HG02870 (cell line): ENCODE measurements around the gene RNF130.
"Not testable (repeated sequence)": the region's sequence is repeated elsewhere in the genome, so short reads cannot be mapped to it uniquely, and the experiment has no call there.

ENCODE experiments used
- ATAC-seq: cut with Tn5 transposase; IDR thresholded peaks from one replicate; pipeline ENCODE4 v1.9.1; 2021; ENCODE audit warnings: mild to moderate bottlenecking, moderate library complexity; ENCODE audit not compliant: unreplicated experiment

Gene RNF130

DNA sequence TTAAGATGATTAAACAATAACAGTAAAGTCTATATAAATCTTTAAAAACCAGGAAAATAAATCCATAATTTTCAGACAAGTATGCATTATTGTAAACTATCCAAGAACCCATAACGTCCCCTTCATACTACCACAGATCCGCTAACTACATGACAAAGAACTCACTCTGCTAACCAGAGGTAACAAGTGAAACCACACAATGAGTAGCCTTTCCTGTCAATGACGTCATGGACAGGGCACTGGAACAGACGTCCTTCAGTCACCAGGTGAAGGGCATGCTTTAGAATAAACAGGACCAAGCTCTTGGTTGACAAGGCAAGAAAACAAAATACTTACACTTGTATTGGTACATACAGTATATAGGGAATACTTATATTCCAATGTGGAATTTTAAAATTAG lies 45.2 kb downstream of the RNF130 start:
- no peak for ATAC-seq

DNA sequence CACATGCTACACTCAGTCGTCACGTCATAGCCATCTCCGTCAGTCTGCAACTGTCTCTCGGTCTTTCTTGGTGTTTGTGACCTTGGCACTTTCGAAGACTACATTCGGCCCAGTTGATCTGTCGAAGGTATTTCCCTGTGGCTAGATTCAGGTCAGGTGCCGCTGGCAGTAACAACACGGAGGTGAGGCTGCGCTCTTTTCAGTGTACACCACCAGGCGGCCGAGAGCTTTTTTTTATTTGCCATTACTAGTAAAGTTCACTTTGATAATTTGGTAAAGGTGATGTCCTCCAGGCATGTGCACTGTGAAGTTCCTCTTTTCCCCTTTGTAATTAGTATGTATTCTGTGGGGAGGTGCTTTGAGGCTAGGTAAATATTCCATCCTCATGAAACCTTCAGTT lies 49.7 kb downstream of the RNF130 start:
- ATAC-seq, result no peak

DNA sequence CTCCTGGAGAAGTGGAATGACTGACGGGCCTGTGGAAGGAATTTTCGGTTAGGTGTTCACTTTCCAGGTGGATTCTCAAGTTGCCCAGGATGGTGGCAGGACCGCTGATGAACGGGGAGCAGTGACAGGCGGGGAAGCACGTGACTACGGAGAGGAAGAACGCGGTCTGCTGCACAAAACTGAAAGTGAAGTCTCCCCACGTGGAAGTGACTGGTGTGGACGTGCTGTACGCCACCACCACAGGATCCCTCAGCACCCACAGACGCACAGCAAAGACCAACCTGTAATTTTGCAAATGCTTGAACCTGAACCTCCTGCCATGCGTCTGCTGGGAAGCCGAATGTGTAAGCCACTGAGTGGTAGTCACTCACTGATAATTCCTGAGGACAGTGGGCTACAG lies 51.4 kb downstream of the RNF130 start:
- ATAC-seq, result no peak

- no peak for ATAC-seq
Measured at GRCh38 chr5:180018347-180019060, 53.1 kb downstream of the RNF130 start.

- ATAC-seq, result not testable (repeated sequence)
Measured at GRCh38 chr5:180015523-180015922, 56.0 kb downstream of the RNF130 start.

DNA sequence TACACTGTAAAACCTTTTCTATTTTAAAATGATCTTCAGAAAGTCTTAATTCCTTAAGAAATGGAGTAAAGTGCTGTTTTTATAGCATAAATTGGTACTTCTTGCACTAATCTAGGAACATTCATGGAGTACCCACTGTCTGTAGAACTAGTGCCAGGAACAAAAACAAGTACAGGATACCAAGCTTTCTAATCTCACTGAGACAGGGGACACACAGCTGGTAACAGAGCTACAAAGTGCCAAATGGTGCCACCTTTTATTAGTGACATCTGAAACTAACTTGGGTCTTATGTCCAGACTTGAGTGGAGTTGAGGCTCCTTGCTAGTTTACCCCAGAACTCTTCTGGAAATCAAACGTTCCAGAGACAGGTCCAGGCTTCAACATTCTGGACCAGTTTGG lies 57.9 kb downstream of the RNF130 start:
- ATAC-seq, result no peak

DNA sequence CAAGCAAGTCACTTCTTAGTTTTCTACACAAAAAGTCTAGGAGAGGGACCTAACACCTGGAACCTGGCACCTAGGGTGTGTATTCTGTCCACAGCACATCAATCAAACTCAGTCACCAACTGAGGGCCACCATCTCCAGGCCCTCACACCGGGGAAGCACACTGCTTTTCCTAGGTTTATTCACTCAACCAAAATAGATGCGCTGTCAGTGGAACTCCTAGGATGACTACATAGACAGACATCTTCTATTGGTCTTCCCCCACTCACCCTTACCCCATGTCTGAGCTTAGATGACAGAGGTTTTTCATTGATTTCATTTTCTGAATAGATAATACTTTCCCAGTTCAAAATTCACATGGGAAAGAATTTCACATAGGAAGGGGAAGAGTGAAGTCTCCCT lies 59.2 kb downstream of the RNF130 start:
- ATAC-seq, result no peak

DNA sequence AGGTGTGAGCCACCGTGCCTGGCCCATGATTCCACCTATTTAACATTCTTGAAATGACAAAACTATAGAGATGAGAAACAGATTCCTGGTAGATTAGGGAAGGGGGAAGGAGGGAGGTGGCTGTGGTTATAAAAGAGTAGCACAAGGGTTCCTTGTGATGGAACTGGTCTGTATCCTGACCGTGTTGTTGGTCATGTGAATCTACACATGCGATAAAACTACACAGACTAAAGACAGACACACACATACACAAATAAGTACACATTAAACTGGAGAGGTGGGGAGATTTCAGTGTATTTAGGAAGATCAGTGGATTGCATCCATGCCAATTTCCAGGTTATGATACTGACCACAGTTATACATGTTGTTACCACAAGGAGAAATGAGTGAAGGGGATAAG lies 60.9 kb downstream of the RNF130 start:
- ATAC-seq, result no peak

DNA sequence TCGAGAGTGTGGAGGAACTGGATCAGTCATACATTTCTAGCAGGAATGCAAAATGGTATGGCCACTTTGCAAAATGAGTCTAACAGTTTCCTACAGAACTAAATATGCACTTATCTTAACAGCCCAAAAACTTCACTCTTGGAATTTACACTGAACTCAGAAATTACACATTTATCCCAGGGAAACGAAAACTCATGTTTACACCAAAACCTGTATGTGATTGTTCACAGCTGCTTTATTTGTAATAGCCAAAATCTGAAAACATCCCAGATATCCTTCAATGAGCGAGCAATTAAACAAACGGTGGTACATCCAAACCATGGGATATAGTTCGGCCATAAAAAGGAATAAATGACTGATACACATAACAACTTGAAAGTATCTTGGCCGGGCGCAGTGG lies 62.0 kb downstream of the RNF130 start:
- no peak for ATAC-seq

DNA sequence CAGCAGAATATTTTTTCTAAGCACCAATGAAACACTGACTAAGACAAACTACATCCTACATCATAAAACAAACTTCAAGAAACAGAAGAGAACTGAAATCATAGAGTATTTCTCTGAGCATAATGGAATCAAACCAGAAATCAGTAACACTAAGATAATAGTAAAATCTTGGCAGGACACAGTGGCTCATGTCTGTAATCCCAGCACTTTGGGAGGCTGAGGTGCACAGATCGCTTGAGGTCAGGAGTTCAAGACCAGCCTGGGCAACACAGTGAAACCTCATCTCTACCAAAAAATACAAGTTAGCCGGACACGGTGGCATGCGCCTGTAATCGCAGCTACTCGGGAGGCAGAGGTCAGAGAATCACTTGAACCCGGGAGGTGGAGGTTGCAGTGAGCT lies 63.1 kb downstream of the RNF130 start:
- no peak for ATAC-seq

DNA sequence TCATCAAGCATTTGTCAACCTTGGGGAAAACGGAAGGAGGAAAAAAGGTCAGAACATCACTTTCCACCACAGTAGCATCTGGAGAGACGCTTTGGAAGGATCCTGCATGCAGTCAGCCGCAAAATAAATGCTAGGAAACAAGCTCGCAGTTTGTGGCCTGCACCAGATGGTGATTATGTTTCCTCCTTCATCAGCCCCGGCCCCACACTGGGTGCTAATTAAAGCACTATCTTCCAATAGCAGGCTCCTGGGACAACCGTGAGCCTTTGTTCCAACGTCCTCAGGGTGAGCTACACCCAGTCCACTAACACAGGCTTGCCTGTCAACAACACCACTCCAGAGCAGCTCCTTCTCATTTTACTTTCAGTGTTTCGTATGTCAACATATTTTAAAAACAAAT lies 64.0 kb downstream of the RNF130 start:
- no peak for ATAC-seq

DNA sequence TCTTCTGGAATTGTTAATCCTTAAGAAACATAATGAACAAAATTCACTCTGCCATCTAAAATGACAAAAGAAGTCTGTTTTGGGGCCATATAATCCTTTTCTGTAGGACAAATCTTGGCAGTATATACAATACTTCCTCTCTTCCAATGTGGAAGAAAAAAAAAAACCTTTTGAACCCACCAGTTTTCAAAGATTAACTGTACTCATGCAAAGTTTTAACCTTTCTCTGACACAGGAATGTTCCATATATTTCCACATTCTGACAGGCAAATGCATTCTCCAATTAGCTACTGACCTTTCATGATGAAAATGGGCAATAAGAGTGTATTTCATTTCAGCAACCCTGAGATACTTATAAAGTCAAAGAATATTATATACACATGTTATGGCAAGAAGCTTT lies 65.4 kb downstream of the RNF130 start:
- ATAC-seq, result no peak

GRCh38 chr5:180003127-180003526 lies 68.4 kb downstream of the RNF130 start:
- no peak for ATAC-seq

GRCh38 chr5:180001742-180002141 lies 69.8 kb downstream of the RNF130 start:
- ATAC-seq, result no peak

DNA sequence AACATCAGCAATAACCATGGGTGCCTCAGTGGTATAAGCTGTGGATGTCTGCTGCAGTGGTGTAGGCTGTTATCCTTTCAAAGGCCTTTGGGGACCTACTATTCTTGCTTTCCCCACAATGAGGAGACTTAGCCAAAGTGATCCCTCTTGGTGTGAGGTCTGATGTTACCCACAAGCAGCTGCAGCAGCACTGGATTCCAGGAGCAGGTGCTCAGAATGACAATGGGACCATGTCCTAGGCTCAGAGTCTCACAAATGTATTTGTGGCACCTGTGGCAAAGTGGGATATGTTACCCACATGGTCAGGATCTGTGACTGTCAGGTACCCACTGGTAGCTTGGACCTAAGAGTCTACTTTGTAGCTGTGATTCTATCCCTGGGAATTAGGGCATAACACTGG lies 70.4 kb downstream of the RNF130 start:
- ATAC-seq, result no peak

GRCh38 chr5:179998485-179998884 lies 73.1 kb downstream of the RNF130 start:
- ATAC-seq, result no peak

DNA sequence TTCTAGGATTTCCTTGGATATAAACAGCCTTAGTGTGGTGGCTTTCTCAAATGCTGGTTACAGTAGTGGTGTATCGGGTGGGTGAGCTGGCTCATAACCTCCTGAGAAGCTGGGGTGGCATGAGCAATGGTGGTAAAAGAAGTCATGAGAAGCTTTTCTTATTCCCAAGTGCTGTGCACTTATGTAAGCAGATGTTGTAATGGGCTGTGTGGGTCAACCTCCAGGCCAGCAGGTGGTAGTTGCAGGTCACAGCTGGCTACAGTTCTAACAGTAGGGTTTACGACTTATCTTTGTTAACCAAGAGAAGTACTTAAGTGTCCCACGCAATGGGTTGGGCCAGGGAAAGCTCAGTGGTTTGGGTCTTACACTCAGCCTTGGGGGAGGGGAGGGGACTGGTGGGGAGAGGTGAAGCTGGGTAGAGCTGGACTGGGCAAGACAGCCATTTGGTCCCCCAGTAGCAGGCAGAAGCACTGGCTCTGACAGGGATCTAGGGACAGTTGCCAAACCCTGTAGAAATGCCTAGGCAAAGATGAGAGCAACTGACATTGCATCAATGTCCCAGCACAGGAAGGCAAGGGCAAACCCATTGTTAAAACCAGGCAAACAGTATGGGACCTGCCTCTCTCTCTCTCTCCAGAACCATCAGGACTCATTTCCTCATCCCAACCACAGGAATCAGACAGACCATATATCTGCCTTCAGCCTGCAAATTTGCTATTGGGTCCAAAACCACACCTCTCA lies 76.8 kb downstream of the RNF130 start:
- no peak for ATAC-seq

DNA sequence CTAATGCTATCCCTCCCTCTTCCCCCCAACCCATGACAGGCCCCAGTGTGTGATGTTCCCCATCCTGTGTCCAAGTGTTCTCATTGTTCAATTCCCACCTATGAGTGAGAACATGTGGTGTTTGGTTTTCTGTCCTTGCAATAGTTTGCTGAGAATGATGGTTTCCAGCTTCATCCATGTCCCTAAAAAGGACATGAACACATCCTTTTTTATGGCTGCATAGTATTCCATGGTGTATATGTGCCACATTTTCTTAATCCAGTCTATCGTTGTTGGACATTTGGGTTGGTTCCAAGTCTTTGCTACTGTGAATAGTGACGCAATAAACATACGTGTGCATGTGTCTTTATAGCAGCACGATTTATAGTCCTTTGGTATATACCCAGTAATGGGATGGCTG lies 78.7 kb downstream of the RNF130 start:
- ATAC-seq, result not testable (repeated sequence)

- no peak for ATAC-seq
Measured at GRCh38 chr5:179991106-179991505, 80.5 kb downstream of the RNF130 start.

DNA sequence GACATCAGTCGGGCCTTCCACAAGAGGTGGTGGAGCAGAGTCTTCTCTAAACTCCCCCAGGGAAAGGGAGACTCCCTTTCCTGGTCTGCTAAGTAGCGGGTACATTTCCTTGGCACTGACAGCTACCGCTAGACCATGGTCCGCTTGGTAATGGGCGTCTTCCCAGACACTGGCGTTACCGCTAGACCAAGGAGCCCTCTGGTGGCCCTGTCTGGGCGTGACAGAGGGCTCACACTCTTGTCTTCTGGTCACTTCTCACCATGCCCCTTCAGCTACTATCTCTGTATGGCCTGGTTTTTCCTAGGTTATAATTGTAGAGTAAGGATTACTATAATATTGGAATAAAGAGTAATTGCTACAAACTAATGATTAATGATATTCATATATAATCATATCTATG lies 81.0 kb downstream of the RNF130 start:
- ATAC-seq, result not testable (repeated sequence)

- no peak for ATAC-seq
Measured at GRCh38 chr5:179986328-179986727, 85.2 kb downstream of the RNF130 start.

DNA sequence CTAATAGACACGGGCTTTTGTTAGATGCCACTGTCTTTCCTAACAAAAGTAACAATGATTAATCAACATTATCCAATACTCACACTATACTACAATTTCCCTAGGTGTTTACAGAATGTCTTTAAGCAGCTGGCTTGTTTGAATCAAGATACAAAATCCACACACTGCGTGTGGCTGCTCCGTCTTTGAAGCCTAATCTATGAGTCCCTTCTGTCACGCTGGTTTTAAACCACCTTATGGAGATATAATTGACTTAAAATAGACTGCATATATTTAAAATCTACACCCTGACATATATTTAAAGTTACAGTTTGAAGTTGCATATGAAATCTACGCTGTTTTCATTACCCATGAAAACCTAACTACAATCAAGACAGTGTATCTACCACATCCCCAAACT lies 89.9 kb downstream of the RNF130 start:
- no peak for ATAC-seq

DNA sequence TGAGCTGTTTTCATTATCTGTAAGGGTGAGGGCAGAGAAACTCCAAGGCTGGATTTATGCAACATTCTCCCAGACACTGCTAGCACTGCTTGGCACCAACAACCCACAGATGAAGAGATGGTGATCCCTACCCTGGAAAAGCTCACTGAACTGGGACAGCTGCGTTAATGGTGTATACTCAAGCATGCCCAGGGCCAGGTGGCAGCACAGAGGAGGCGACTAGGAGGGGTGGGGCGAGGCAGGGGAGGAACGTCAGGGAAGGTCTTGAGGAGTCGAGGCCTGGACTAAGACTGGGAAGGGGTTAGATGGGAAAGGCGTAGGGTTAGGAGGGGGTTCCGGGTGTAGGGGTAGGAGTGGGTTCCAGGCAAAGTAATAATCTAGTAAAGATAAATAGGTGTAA lies 90.8 kb downstream of the RNF130 start:
- no peak for ATAC-seq
